SW480 (cell line): ENCODE data around the gene DPH1.
A peak's percentile ranks its signal among the peaks of the same experiment; 100 is the strongest.
"Not testable (repeated sequence)": the region's sequence is repeated elsewhere in the genome, so short reads cannot be mapped to it uniquely, and the experiment has no call there.

Experiments used
- DNase-seq: peaks from one replicate; pipeline ENCODE4 v3.0.0-alpha.2; 2016; ENCODE audit warnings: low spot score

DPH1 gene

GRCh38 chr17:2029911-2030778, at the start of gene DPH1:
TSS of gene DPH1 (plus strand) at chr17:2030153. CDS start at chr17:2030170, 17 bp downstream.
- peak; percentile 95 for DNase-seq

- DNase-seq, result no peak
Measured at GRCh38 chr17:1980665-1981250, 49.2 kb upstream of the DPH1 start.

- DNase-seq, result not testable (repeated sequence)
Measured at GRCh38 chr17:1982793-1983366, 47.1 kb upstream of the DPH1 start.

- no peak for DNase-seq
Measured at GRCh38 chr17:1985093-1985492, 44.9 kb upstream of the DPH1 start.

- no peak for DNase-seq
Measured at GRCh38 chr17:1985686-1986085, 44.3 kb upstream of the DPH1 start.

GRCh38 chr17:1986783-1987451, 43.0 kb upstream of the DPH1 start:
- no peak for DNase-seq

GRCh38 chr17:1989135-1989534, 40.8 kb upstream of the DPH1 start:
- DNase-seq, result peak; percentile 33

- no peak for DNase-seq
Measured at GRCh38 chr17:1992541-1992940, 37.4 kb upstream of the DPH1 start.

GRCh38 chr17:1994707-1995106, 35.2 kb upstream of the DPH1 start:
- no peak for DNase-seq

GRCh38 chr17:1995321-1995892, 34.5 kb upstream of the DPH1 start:
- no peak for DNase-seq

- DNase-seq, result no peak
Measured at GRCh38 chr17:1995907-1996799, 33.8 kb upstream of the DPH1 start.

- no peak for DNase-seq
Measured at GRCh38 chr17:1996800-1997288, 33.1 kb upstream of the DPH1 start.

GRCh38 chr17:1997289-1997926, 32.5 kb upstream of the DPH1 start:
- peak; percentile 42 for DNase-seq

GRCh38 chr17:1997927-1998742, 31.8 kb upstream of the DPH1 start:
- no peak for DNase-seq

- DNase-seq, result no peak
Measured at GRCh38 chr17:1999557-2000251, 30.2 kb upstream of the DPH1 start.

GRCh38 chr17:2002767-2003329, 27.1 kb upstream of the DPH1 start:
- no peak for DNase-seq

- DNase-seq, result no peak
Measured at GRCh38 chr17:2003525-2003924, 26.4 kb upstream of the DPH1 start.

GRCh38 chr17:2004435-2004952, 25.5 kb upstream of the DPH1 start:
- no peak for DNase-seq
